Keratinocyte (primary cell): ENCODE results near the gene ASTL.

Experiments
- EZH2 ChIP-seq: IDR thresholded peaks from one replicate; pipeline ENCODE4 v1.6.1; 2012; ENCODE audit warnings: inconsistent platforms, mild to moderate bottlenecking, low read length, moderate library complexity
- TF ChIP-seq, protein P1 (sequence below), 3 experiments: IDR thresholded peaks in 1 of 3; conservative IDR thresholded peaks in 1 of 3; optimal IDR thresholded peaks in 1 of 3; 2 replicates in 2 of 3; 3 replicates in 1 of 3; pipeline versions ENCODE3 to v1.5.1; 2011; ENCODE audit warnings: low read length in 3 of 3, mild to moderate bottlenecking in 3 of 3, moderate library complexity in 2 of 3, control low read depth in 1 of 3, inconsistent platforms in 1 of 3; ENCODE audit not compliant: insufficient read depth in 2 of 3; ENCODE audit errors: extremely low read depth in 1 of 3

GRCh38 chr2:96103187-96103601, 35.1 kb downstream of the ASTL start:
- TF ChIP-seq, protein P1, sequence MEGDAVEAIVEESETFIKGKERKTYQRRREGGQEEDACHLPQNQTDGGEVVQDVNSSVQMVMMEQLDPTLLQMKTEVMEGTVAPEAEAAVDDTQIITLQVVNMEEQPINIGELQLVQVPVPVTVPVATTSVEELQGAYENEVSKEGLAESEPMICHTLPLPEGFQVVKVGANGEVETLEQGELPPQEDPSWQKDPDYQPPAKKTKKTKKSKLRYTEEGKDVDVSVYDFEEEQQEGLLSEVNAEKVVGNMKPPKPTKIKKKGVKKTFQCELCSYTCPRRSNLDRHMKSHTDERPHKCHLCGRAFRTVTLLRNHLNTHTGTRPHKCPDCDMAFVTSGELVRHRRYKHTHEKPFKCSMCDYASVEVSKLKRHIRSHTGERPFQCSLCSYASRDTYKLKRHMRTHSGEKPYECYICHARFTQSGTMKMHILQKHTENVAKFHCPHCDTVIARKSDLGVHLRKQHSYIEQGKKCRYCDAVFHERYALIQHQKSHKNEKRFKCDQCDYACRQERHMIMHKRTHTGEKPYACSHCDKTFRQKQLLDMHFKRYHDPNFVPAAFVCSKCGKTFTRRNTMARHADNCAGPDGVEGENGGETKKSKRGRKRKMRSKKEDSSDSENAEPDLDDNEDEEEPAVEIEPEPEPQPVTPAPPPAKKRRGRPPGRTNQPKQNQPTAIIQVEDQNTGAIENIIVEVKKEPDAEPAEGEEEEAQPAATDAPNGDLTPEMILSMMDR (optimal IDR thresholded peaks at IDR 0.05 in 1 of 3, IDR thresholded peaks at IDR 0.05 in 1 of 3, conservative IDR thresholded peaks at IDR 0.05 in 1 of 3; ENCODE audit: extremely low read depth in 1 of 3, insufficient read depth in 2 of 3, low read length in 3 of 3), result no peak
- TF ChIP-seq EZH2, result no peak
